ENCODE data around the gene KCND1.

Gene KCND1

GRCh38 chrX:48934581-48935300, 36.9 kb downstream of the KCND1 start:
- no peak overlapping the region for H2AFZ ChIP-seq (ENCODE audit: low read depth, low read length, severe bottlenecking)
- no peak overlapping the region for H3K4me2 ChIP-seq (ENCODE audit: low read depth, low read length, poor library complexity, severe bottlenecking)
- no peaks in the 10 kb centered on the region for H3K79me2 ChIP-seq (ENCODE audit: insufficient read depth, low read length)
- TF ChIP-seq CTCF (IDR thresholded peaks at IDR 0.05; ENCODE audit: insufficient read depth, low read length, poor library complexity, severe bottlenecking) (no peak), EZH2phosphoT487 (conservative IDR thresholded peaks at IDR 0.05; ENCODE audit: low read length) (no peak)
- no peaks in the 10 kb centered on the region for H3K36me3 ChIP-seq (ENCODE audit: low read length)
- no peaks in the 10 kb centered on the region for H3K9me2 ChIP-seq (replicated peaks; ENCODE audit: insufficient read depth, low read length)
- no peaks in the 10 kb centered on the region for H3K27me3 ChIP-seq (ENCODE audit: low read length)
- H3K9ac ChIP-seq (ENCODE audit: low read length) = no peak overlapping the region
- peak overlapping the region; percentile 42 for H3K27ac ChIP-seq (ENCODE audit: low read depth, low read length)
- H4K20me1 ChIP-seq (ENCODE audit: low read depth, low read length) = no peaks in the 10 kb centered on the region
- no peak overlapping the region for H3K4me3 ChIP-seq (ENCODE audit: insufficient read depth, low read length, poor library complexity, severe bottlenecking)
- no peaks in the 10 kb centered on the region for H3K9me3 ChIP-seq (ENCODE audit: insufficient read depth, low read length)
- H3F3A ChIP-seq (ENCODE audit: insufficient read depth) = peaks cover 24% of the 10 kb centered on the region

GRCh38 chrX:48933757-48934156, 37.9 kb downstream of the KCND1 start:
- Histone ChIP-seq H3K79me2 (ENCODE audit: insufficient read depth, low read length) (no peaks in the 10 kb centered on the region), H3K9ac (ENCODE audit: low read length) (no peak overlapping the region)

GRCh38 chrX:48927736-48928382, 43.8 kb downstream of the KCND1 start:
- Histone ChIP-seq H3K9me2 (replicated peaks; ENCODE audit: insufficient read depth, low read length) (no peaks in the 10 kb centered on the region), H3K4me3 (ENCODE audit: insufficient read depth, low read length, poor library complexity, severe bottlenecking) (no peak overlapping the region), H3K36me3 (ENCODE audit: low read length) (no peaks in the 10 kb centered on the region), H4K20me1 (ENCODE audit: low read depth, low read length) (no peaks in the 10 kb centered on the region), H3K27ac (ENCODE audit: low read depth, low read length) (no peak overlapping the region), H2AFZ (ENCODE audit: low read depth, low read length, severe bottlenecking) (no peak overlapping the region), H3K79me2 (ENCODE audit: insufficient read depth, low read length) (no peaks in the 10 kb centered on the region), H3K4me2 (ENCODE audit: low read depth, low read length, poor library complexity, severe bottlenecking) (no peak overlapping the region), H3K27me3 (ENCODE audit: low read length) (no peaks in the 10 kb centered on the region), H3F3A (ENCODE audit: insufficient read depth) (no peaks in the 10 kb centered on the region), H3K9ac (ENCODE audit: low read length) (no peak overlapping the region), H3K9me3 (ENCODE audit: insufficient read depth, low read length) (no peaks in the 10 kb centered on the region)
- TF ChIP-seq CTCF (IDR thresholded peaks at IDR 0.05; ENCODE audit: insufficient read depth, low read length, poor library complexity, severe bottlenecking) (no peak), EZH2phosphoT487 (conservative IDR thresholded peaks at IDR 0.05; ENCODE audit: low read length) (no peak)

More at GRCh38 chrX:48933757-48934156, 37.9 kb downstream of the KCND1 start:
- no peaks in the 10 kb centered on the region for H3K9me3 ChIP-seq (ENCODE audit: insufficient read depth, low read length)
- H3F3A ChIP-seq (ENCODE audit: insufficient read depth) = peaks cover 15% of the 10 kb centered on the region
- no peaks in the 10 kb centered on the region for H3K27me3 ChIP-seq (ENCODE audit: low read length)
- no peak overlapping the region for H2AFZ ChIP-seq (ENCODE audit: low read depth, low read length, severe bottlenecking)
- no peaks in the 10 kb centered on the region for H3K36me3 ChIP-seq (ENCODE audit: low read length)
- H4K20me1 ChIP-seq (ENCODE audit: low read depth, low read length) = no peaks in the 10 kb centered on the region
- H3K4me3 ChIP-seq (ENCODE audit: insufficient read depth, low read length, poor library complexity, severe bottlenecking) = no peak overlapping the region
- H3K4me2 ChIP-seq (ENCODE audit: low read depth, low read length, poor library complexity, severe bottlenecking) = no peak overlapping the region
- H3K27ac ChIP-seq (ENCODE audit: low read depth, low read length) = peak overlapping the region; percentile 44
- TF ChIP-seq EZH2phosphoT487 (conservative IDR thresholded peaks at IDR 0.05; ENCODE audit: low read length) (no peak), CTCF (IDR thresholded peaks at IDR 0.05; ENCODE audit: insufficient read depth, low read length, poor library complexity, severe bottlenecking) (no peak)
- no peaks in the 10 kb centered on the region for H3K9me2 ChIP-seq (replicated peaks; ENCODE audit: insufficient read depth, low read length)
